Measurements from ENCODE around the gene AFF3. TPM values are rescaled to one million over a fixed set of nuclear protein-coding genes. Genes with fewer than 3 reads are reported as not detected.

Gene AFF3
- total and polyA plus RNA-seq, 10 of the 15 experiments (the other 5 are each of a cell fraction or from before 2014, with no cell fraction given): 0.26 to 5.5 (median 3.0) TPM

DNA sequence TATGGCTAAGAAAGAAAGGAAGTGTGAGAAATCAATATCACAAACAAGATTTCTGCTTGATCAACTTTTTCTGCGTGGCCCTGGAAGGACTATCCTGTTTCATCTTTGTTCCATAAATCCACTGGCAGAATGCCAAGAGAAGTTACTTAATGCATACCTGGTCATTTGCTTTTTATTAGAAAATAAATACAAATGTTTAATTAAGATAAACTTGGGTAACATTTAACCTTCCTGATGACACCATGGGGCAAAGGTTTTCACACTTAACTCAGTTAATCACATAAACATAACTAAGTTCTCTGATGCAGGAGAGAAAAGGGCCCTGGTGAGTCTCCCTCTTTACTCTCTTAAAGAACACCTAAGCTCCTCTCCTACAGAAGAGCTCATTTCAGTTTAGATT, 203.3 kb downstream of the AFF3 start:
- Histone ChIP-seq H3K4me2 (ENCODE audit: control insufficient read depth, insufficient read depth) (no peak overlapping the region), H3K9ac (ENCODE audit: control insufficient read depth, insufficient read depth, low read length) (no peak overlapping the region), H3K27me3 (replicated peaks in 1 of 2; ENCODE audit: control insufficient read depth in 2 of 2, insufficient read depth in 2 of 2, low read length in 1 of 2) (peaks cover 0 to 2% of the 10 kb centered on the region in 2 experiments; a peak in 1 of 4 replicates), H3K27ac (ENCODE audit: control insufficient read depth, insufficient read depth) (no peak overlapping the region), H3K4me1 (ENCODE audit: control insufficient read depth, insufficient read depth, low read length) (no peaks in the 10 kb centered on the region), H2AFZ (ENCODE audit: control insufficient read depth, low read depth, low read length) (no peak overlapping the region), H3K9me3 (replicated peaks; ENCODE audit: control insufficient read depth, insufficient read depth, low read length) (no peaks in the 10 kb centered on the region), H3K36me3 (ENCODE audit: control insufficient read depth in 2 of 2, insufficient read depth in 2 of 2, low read length in 1 of 2) (no peaks in the 10 kb centered on the region), H4K20me1 (ENCODE audit: control insufficient read depth, insufficient read depth) (no peaks in the 10 kb centered on the region), H3K79me2 (ENCODE audit: control insufficient read depth, insufficient read depth, low read length) (no peaks in the 10 kb centered on the region), H3K4me3 (no peak overlapping the region)
- 46% methylated on average over 1 of the region's 1 CpG for WGBS (ENCODE audit: insufficient coverage, insufficient replicate concordance, low lambda C conversion rate, missing lambda C conversion rate)
- ChIA-PET CTCF (no interaction called here), SMC1A (ENCODE audit: uncharacterized antibody, unreplicated experiment) (no interaction called here), POLR2A (no interaction called here), RAD21 (ENCODE audit: unreplicated experiment) (no interaction called here)
- no TSS peak for BruUV-seq (replicated peaks)
- in situ Hi-C loops (cut with MboI) (no loop called here), intact Hi-C loops (cut with micrococcal nuclease; ENCODE audit: unreplicated experiment) (no loop called here)
- no peak for FAIRE-seq
- no peak for ATAC-seq
- TF ChIP-seq NR2C1 (IDR thresholded peaks at IDR 0.05): no peak
- TF ChIP-seq CBX5 (IDR thresholded peaks at IDR 0.05; ENCODE audit: low read depth): no peak
- no peak for DNase-seq (ENCODE audit: low read depth, low spot score)

DNA sequence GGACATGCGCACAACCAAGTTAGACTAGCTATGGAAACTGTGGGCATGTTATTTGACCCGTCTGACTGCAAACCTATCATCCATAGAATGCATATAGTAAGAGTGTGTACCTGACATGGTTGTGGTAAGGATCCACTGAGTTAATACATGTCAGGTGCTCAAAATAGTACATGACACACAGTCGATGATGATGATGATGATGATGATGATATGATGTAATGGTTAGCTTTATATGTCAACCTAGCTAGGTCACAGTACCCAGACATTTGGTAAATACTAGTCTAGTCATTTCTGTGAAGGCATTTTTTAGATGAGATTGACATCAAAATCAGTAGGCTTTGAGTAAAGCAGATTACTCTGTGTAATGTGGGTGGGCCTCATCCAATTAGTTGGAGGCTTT, 204.1 kb downstream of the AFF3 start:
- Histone ChIP-seq H3K36me3 (ENCODE audit: control insufficient read depth in 2 of 2, insufficient read depth in 2 of 2, low read length in 1 of 2) (no peaks in the 10 kb centered on the region), H3K9ac (ENCODE audit: control insufficient read depth, insufficient read depth, low read length) (no peak overlapping the region), H3K27me3 (replicated peaks in 1 of 2; ENCODE audit: control insufficient read depth in 2 of 2, insufficient read depth in 2 of 2, low read length in 1 of 2) (peaks cover 0 to 3% of the 10 kb centered on the region in 2 experiments; a peak in 1 of 4 replicates), H2AFZ (ENCODE audit: control insufficient read depth, low read depth, low read length) (no peak overlapping the region), H3K4me2 (ENCODE audit: control insufficient read depth, insufficient read depth) (no peak overlapping the region), H3K4me3 (no peak overlapping the region), H3K27ac (ENCODE audit: control insufficient read depth, insufficient read depth) (no peak overlapping the region), H3K4me1 (ENCODE audit: control insufficient read depth, insufficient read depth, low read length) (no peaks in the 10 kb centered on the region), H3K79me2 (ENCODE audit: control insufficient read depth, insufficient read depth, low read length) (no peaks in the 10 kb centered on the region), H3K9me3 (replicated peaks; ENCODE audit: control insufficient read depth, insufficient read depth, low read length) (no peaks in the 10 kb centered on the region), H4K20me1 (ENCODE audit: control insufficient read depth, insufficient read depth) (no peaks in the 10 kb centered on the region)
- intact Hi-C loops (cut with micrococcal nuclease; ENCODE audit: unreplicated experiment): no loop called here
- no peak for FAIRE-seq
- CTCF ChIA-PET: no interaction called here
- no TSS peak for BruUV-seq (replicated peaks)
- no peak for DNase-seq (ENCODE audit: low read depth, low spot score)
- ATAC-seq: no peak
- in situ Hi-C loops (cut with MboI): no loop called here
- RAD21 ChIA-PET (ENCODE audit: unreplicated experiment): no interaction called here
- SMC1A ChIA-PET (ENCODE audit: uncharacterized antibody, unreplicated experiment): no interaction called here
- WGBS (ENCODE audit: insufficient coverage, insufficient replicate concordance, low lambda C conversion rate, missing lambda C conversion rate): 58% methylated on average over 3 of the region's 3 CpGs
- POLR2A ChIA-PET: no interaction called here
- TF ChIP-seq, protein P1, sequence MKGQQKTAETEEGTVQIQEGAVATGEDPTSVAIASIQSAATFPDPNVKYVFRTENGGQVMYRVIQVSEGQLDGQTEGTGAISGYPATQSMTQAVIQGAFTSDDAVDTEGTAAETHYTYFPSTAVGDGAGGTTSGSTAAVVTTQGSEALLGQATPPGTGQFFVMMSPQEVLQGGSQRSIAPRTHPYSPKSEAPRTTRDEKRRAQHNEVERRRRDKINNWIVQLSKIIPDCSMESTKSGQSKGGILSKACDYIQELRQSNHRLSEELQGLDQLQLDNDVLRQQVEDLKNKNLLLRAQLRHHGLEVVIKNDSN (IDR thresholded peaks at IDR 0.05; ENCODE audit: borderline replicate concordance, extremely low read length, insufficient read depth, low read depth, low read length): no peak
- TF ChIP-seq SPI1 (IDR thresholded peaks at IDR 0.05; ENCODE audit: borderline replicate concordance, insufficient read depth, low read depth, low read length): no peak
- no peak for TF ChIP-seq SMAD1 (IDR thresholded peaks at IDR 0.05; ENCODE audit: low read depth, partially characterized antibody)
- TF ChIP-seq MXI1 (IDR thresholded peaks at IDR 0.05; ENCODE audit: low read depth, low read length): no peak
- no peak for TF ChIP-seq RELA (IDR thresholded peaks at IDR 0.05; ENCODE audit: borderline replicate concordance, partially characterized antibody)
- TF ChIP-seq TCF7 (IDR thresholded peaks at IDR 0.05; ENCODE audit: borderline replicate concordance): no peak
- TF ChIP-seq CBX3 (IDR thresholded peaks at IDR 0.05; ENCODE audit: borderline replicate concordance, low read depth): no peak
- no peak for TF ChIP-seq YY1 (IDR thresholded peaks at IDR 0.05; ENCODE audit: low read depth, low read length)
- no peak for TF ChIP-seq MTA3 (IDR thresholded peaks at IDR 0.05; ENCODE audit: borderline replicate concordance, low read length)
- no peak for TF ChIP-seq CHD2 (IDR thresholded peaks at IDR 0.05; ENCODE audit: borderline replicate concordance, low read depth, low read length)
- no peak for TF ChIP-seq RBBP5 (conservative IDR thresholded peaks at IDR 0.05)
- TF ChIP-seq TAF1 (IDR thresholded peaks at IDR 0.05; ENCODE audit: borderline replicate concordance, low read depth, low read length): no peak
- TF ChIP-seq MEF2B (IDR thresholded peaks at IDR 0.05; ENCODE audit: partially characterized antibody, poor library complexity, severe bottlenecking): no peak
- TF ChIP-seq GABPA (IDR thresholded peaks at IDR 0.05; ENCODE audit: low read depth): no peak
- TF ChIP-seq, protein P2, sequence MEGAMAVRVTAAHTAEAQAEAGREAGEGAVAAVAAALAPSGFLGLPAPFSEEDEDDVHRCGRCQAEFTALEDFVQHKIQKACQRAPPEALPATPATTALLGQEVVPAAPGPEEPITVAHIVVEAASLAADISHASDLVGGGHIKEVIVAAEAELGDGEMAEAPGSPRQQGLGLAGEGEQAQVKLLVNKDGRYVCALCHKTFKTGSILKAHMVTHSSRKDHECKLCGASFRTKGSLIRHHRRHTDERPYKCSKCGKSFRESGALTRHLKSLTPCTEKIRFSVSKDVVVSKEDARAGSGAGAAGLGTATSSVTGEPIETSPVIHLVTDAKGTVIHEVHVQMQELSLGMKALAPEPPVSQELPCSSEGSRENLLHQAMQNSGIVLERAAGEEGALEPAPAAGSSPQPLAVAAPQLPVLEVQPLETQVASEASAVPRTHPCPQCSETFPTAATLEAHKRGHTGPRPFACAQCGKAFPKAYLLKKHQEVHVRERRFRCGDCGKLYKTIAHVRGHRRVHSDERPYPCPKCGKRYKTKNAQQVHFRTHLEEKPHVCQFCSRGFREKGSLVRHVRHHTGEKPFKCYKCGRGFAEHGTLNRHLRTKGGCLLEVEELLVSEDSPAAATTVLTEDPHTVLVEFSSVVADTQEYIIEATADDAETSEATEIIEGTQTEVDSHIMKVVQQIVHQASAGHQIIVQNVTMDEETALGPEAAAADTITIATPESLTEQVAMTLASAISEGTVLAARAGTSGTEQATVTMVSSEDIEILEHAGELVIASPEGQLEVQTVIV (IDR thresholded peaks at IDR 0.05; ENCODE audit: borderline replicate concordance, partially characterized antibody): no peak

Measured in GM12878 (cell line).